Astrocyte of the cerebellum (primary cell): ENCODE data around the gene RAB22A.

Experiments used
- DNase-seq: peaks from one replicate; pipeline ENCODE4 v3.0.0-alpha.2; 2011; ENCODE audit warnings: low read depth
- H3K4me3 ChIP-seq: 2 replicates; pipeline ENCODE4 v1.5.1; 2011; ENCODE audit warnings: mild to moderate bottlenecking, low read depth, low read length, moderate library complexity
- CTCF ChIP-seq: IDR thresholded peaks from 2 replicates; pipeline ENCODE4 v1.5.1; 2012; ENCODE audit warnings: low read length, low read depth, moderate library complexity, mild to moderate bottlenecking; ENCODE audit errors: missing control alignments
- in situ Hi-C: cut with HindIII; loops from 2 replicates; pipeline ENCODE4 v1.10.0; 2017; ENCODE audit warnings: low sequenced_read_pairs

RAB22A gene

GRCh38 chr20:58393299-58393698, 83.8 kb downstream of the RAB22A start:
- no peak for TF ChIP-seq CTCF
- H3K4me3 ChIP-seq, result no peak overlapping the region
- in situ Hi-C loops, result no loop called here
- DNase-seq, result peak; percentile 3

GRCh38 chr20:58394801-58395200, 85.3 kb downstream of the RAB22A start:
- in situ Hi-C loops, result no loop called here
- H3K4me3 ChIP-seq, result no peak overlapping the region
- TF ChIP-seq CTCF, result no peak
- DNase-seq, result no peak

- no peak for DNase-seq
- no peak for TF ChIP-seq CTCF
- in situ Hi-C loops, result no loop called here
- H3K4me3 ChIP-seq, result no peak overlapping the region
Measured at GRCh38 chr20:58395604-58396003, 86.1 kb downstream of the RAB22A start.

GRCh38 chr20:58397429-58397828, 87.9 kb downstream of the RAB22A start:
- no peak for DNase-seq
- in situ Hi-C loops, result no loop called here
- no peak for TF ChIP-seq CTCF
- no peak overlapping the region for H3K4me3 ChIP-seq

GRCh38 chr20:58398254-58398653, 88.7 kb downstream of the RAB22A start:
- no peak for DNase-seq
- in situ Hi-C loops, result no loop called here
- H3K4me3 ChIP-seq, result no peak overlapping the region
- no peak for TF ChIP-seq CTCF

- in situ Hi-C loops, result no loop called here
- no peak overlapping the region for H3K4me3 ChIP-seq
- DNase-seq, result no peak
- no peak for TF ChIP-seq CTCF
Measured at GRCh38 chr20:58399926-58400325, 90.4 kb downstream of the RAB22A start.

GRCh38 chr20:58401162-58401561, 91.6 kb downstream of the RAB22A start:
- no peak for TF ChIP-seq CTCF
- DNase-seq, result no peak
- in situ Hi-C loops, result no loop called here

More at GRCh38 chr20:58401162-58401561, 91.6 kb downstream of the RAB22A start:
- H3K4me3 ChIP-seq, result no peak overlapping the region
